Large intestine (tissue), 3 donors: ENCODE measurements around the gene RPS6KA3. TPM values are rescaled to one million over a fixed set of nuclear protein-coding genes. Genes with fewer than 3 reads are reported as not detected.
A peak's percentile ranks its signal among the peaks of the same experiment; 100 is the strongest.
"Not testable (repeated sequence)": the region's sequence is repeated elsewhere in the genome, so short reads cannot be mapped to it uniquely, and the experiment has no call there.

ENCODE experiments used
- DNase-seq, 2 donors: peaks; one replicate each; pipeline versions ENCODE4 v3.0.0 to v3.0.0-alpha.2; 2013
- H3K27ac ChIP-seq: one replicate; pipeline ENCODE4 v1.5.1; 2013; ENCODE audit warnings: low read length
- H3K27me3 ChIP-seq: 2 replicates; pipeline ENCODE4 v1.6.1; 2013; ENCODE audit warnings: low read length; ENCODE audit not compliant: control insufficient read depth, insufficient read depth
- H3K36me3 ChIP-seq: 2 replicates; pipeline ENCODE4 v1.6.1; 2013; ENCODE audit warnings: low read length; ENCODE audit not compliant: control insufficient read depth, insufficient read depth
- H3K4me1 ChIP-seq: one replicate; pipeline ENCODE4 v1.6.1; 2013; ENCODE audit warnings: low read length; ENCODE audit not compliant: control insufficient read depth, insufficient read depth
- H3K4me3 ChIP-seq: one replicate; pipeline ENCODE4 v1.5.1; 2013; ENCODE audit warnings: low read length
- H3K9me3 ChIP-seq: one replicate; pipeline ENCODE4 v1.6.1; 2013; ENCODE audit warnings: mild to moderate bottlenecking, low read depth, low read length, moderate library complexity; ENCODE audit not compliant: control insufficient read depth
- WGBS: methylation state at CpG from one replicate; pipeline ENCODE4 v1.1.5; 2013; ENCODE audit warnings: low lambda C conversion rate; ENCODE audit not compliant: insufficient coverage; 5-methylcytosine and 5-hydroxymethylcytosine counted together
- polyA plus RNA-seq: library from polyadenylated mRNA; unstranded; fragments of 120-200 nt; gene quantifications from one replicate; pipeline ENCODE4 v1.2.1, GENCODE V29; 2013

RPS6KA3 gene
- polyA plus RNA-seq, 1 donor = 43.2 TPM

DNA sequence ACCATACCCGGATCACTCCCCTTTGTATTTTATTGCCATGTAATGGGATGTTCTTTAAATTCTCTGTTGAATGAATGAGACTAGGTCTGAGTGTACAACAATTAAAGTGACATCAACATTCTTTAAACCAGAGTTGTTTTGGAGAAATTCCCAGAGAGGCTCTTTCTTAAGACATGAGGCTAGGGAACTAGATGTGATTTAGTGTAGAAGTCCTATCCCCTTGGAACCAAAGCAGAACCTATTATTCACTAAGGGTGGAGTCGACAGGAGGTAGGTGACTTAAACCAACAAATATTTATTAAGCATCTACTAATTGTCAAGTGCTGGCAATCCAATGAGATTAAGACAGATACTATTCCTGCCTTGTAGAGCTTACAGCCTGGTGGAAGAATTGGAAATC lies 126.7 kb downstream of the RPS6KA3 start:
- Histone ChIP-seq H3K36me3 (peaks cover 10% of the 10 kb centered on the region), H3K27me3 (no peaks in the 10 kb centered on the region), H3K4me3 (peak overlapping the region; percentile 91), H3K4me1 (peaks cover 6% of the 10 kb centered on the region), H3K27ac (no peak overlapping the region), H3K9me3 (no peaks in the 10 kb centered on the region)
- WGBS = no CpG with 5 or more reads among the region's 2 CpGs
- DNase-seq = no peak

- H3K27me3 ChIP-seq = no peaks in the 10 kb centered on the region
- peak in 1 of 2 donors; percentile 44 for DNase-seq
- no CpG with 5 or more reads among the region's 5 CpGs for WGBS
- no peaks in the 10 kb centered on the region for H3K9me3 ChIP-seq
- H3K4me1 ChIP-seq = peaks cover 6% of the 10 kb centered on the region
- peaks cover 18% of the 10 kb centered on the region for H3K36me3 ChIP-seq
- no peak overlapping the region for H3K4me3 ChIP-seq
- no peak overlapping the region for H3K27ac ChIP-seq
These were observed 130.8 kb downstream of the RPS6KA3 start for GRCh38 chrX:20135944-20136343.

DNA sequence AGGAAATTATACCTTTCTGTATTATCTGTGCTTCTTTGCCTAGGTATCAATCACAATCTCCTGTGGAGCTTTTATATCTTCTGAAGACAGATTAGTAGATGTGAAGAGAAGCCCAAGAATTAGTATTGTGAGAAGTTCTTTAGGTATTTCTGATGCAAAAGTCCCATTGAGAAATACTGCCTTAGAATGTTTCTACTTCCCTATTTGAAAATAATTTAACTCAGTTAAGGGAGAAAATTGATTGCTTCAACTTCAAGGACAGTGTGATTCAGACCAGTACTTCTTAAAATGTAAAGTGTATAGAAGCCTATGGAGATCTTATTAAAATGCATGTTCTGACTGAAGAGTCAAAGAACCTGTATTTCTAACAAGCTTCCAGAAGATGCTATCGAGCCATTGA lies 134.0 kb downstream of the RPS6KA3 start:
- DNase-seq = no peak
- H3K27ac ChIP-seq = no peak overlapping the region
- no CpG with 5 or more reads among the region's 1 CpG for WGBS
- H3K4me3 ChIP-seq = no peak overlapping the region
- no peaks in the 10 kb centered on the region for H3K4me1 ChIP-seq
- peaks cover 17% of the 10 kb centered on the region for H3K36me3 ChIP-seq
- no peaks in the 10 kb centered on the region for H3K9me3 ChIP-seq
- no peaks in the 10 kb centered on the region for H3K27me3 ChIP-seq

DNA sequence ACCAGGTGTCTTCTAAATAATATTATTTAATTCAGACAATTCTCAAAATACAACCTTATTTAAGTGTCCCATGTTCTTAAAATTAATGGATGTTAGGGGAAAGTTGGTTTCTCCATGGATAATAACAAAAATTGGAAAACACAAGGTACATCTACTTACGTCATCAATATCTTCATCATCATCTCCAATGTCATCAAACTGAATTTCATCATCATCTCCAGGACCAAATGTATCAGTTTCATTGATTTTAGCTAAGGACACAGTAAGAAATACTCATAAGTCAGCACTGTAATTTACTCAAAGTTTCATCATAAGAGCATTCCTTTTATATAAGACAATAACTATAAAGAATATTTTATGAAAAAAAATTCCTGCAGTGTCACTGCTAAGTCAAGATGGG lies 136.4 kb downstream of the RPS6KA3 start:
- WGBS = no CpG with 5 or more reads among the region's 1 CpG
- Histone ChIP-seq H3K36me3 (peaks cover 14% of the 10 kb centered on the region), H3K4me1 (no peaks in the 10 kb centered on the region), H3K4me3 (no peak overlapping the region), H3K27me3 (no peaks in the 10 kb centered on the region), H3K27ac (no peak overlapping the region), H3K9me3 (no peaks in the 10 kb centered on the region)
- DNase-seq = no peak

DNA sequence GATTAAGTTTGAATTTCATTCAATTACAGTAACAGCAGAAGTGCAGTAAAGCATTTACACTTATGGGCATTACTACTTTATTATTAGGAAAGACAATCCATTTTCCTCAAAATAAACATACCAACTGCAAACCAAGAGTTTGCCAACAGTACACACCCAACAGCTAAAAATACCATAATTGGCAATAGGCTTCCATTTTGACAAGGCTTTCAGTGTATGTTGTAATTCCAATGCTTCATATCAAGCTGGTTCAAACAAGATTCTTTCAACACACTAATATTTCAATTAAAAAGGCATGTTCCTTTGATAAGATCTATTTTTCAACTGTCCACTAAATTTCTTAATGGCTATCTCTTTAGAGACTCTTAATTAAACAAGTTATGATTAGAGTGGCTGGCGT lies 137.2 kb downstream of the RPS6KA3 start:
- no CpG with 5 or more reads among the region's 1 CpG for WGBS
- no peaks in the 10 kb centered on the region for H3K27me3 ChIP-seq
- H3K9me3 ChIP-seq = no peaks in the 10 kb centered on the region
- H3K4me3 ChIP-seq = no peak overlapping the region
- DNase-seq = no peak
- H3K4me1 ChIP-seq = no peaks in the 10 kb centered on the region
- peaks cover 11% of the 10 kb centered on the region for H3K36me3 ChIP-seq
- H3K27ac ChIP-seq = no peak overlapping the region

DNA sequence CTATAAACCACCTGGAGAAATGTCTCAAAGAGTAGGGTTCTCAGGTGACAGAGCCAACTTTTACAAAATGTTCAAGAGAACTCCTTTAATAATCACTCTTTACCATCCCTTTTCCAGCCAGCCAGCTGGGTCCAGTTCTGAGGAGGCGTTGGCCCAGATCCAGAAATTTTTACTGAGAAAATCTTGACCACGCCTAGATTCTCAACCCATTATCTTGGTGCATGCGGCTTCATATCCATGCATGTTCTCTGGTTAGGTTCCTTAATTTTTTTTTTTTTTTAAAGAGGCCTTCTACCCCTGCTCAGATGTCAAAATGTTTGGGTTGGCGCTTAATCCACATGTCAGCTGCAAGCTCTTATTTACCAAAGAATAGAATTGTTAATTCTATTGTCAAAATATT lies 138.0 kb downstream of the RPS6KA3 start:
- Histone ChIP-seq H3K4me3 (no peak overlapping the region), H3K9me3 (no peaks in the 10 kb centered on the region), H3K27ac (no peak overlapping the region), H3K4me1 (no peaks in the 10 kb centered on the region), H3K36me3 (peaks cover 10% of the 10 kb centered on the region), H3K27me3 (no peaks in the 10 kb centered on the region)
- WGBS = no CpG with 5 or more reads among the region's 4 CpGs
- no peak for DNase-seq

GRCh38 chrX:20127440-20127839 lies 139.3 kb downstream of the RPS6KA3 start:
- WGBS = no CpG with 5 or more reads among the region's 3 CpGs
- DNase-seq = not testable (repeated sequence)

GRCh38 chrX:20126833-20127232 lies 139.9 kb downstream of the RPS6KA3 start:
- not testable (repeated sequence) for DNase-seq, H3K27me3 ChIP-seq, H3K4me1 ChIP-seq, H3K27ac ChIP-seq, H3K4me3 ChIP-seq, H3K9me3 ChIP-seq, H3K36me3 ChIP-seq
- no CpG with 5 or more reads among the region's 1 CpG for WGBS

More at GRCh38 chrX:20127440-20127839, 139.3 kb downstream of the RPS6KA3 start:
- H3K9me3 ChIP-seq, H3K27me3 ChIP-seq, H3K27ac ChIP-seq, H3K4me1 ChIP-seq, H3K4me3 ChIP-seq, H3K36me3 ChIP-seq: not testable (repeated sequence)

- Histone ChIP-seq H3K4me3 (no peak overlapping the region), H3K27ac (no peak overlapping the region), H3K27me3 (no peaks in the 10 kb centered on the region), H3K4me1 (no peaks in the 10 kb centered on the region), H3K36me3 (peaks cover 3% of the 10 kb centered on the region), H3K9me3 (no peaks in the 10 kb centered on the region)
- peak in 1 of 2 donors; percentile 41 for DNase-seq
These were observed 141.7 kb downstream of the RPS6KA3 start for GRCh38 chrX:20124964-20125363.

GRCh38 chrX:20118065-20118824 lies 148.5 kb downstream of the RPS6KA3 start:
- Histone ChIP-seq H3K4me3 (no peak overlapping the region), H3K27me3 (peaks cover 19% of the 10 kb centered on the region), H3K4me1 (peaks cover 2% of the 10 kb centered on the region), H3K36me3 (no peaks in the 10 kb centered on the region), H3K9me3 (peaks cover 3% of the 10 kb centered on the region), H3K27ac (no peak overlapping the region)
- no CpG with 5 or more reads among the region's 12 CpGs for WGBS
- peak in 1 of 2 donors; percentile 11 for DNase-seq
